GM18858 (cell line): ENCODE data around the gene SLC8B1.

Experiments
- ATAC-seq: cut with Tn5 transposase; IDR thresholded peaks from one replicate; pipeline ENCODE4 v1.9.1; 2021; ENCODE audit not compliant: unreplicated experiment

SLC8B1 gene

DNA sequence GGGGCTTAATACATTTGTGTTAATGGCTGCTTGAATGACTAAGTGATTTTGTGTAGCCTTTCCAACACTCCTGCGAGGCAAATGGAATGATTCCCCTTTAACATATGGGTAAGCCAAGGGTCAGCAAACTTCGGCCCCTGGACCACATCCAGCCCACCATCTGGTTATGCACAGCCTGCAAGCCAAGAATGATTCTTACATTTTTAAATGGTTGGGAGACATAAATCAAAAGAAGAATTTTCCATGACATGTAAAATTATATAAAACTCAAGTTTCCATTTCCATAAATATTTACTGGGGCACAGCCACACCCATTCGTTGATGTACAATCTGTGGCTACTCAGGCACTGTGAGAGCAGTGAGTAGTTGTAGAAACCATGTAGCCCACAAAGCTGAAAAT is 9.0 kb downstream of the SLC8B1 start:
- ATAC-seq, result no peak

DNA sequence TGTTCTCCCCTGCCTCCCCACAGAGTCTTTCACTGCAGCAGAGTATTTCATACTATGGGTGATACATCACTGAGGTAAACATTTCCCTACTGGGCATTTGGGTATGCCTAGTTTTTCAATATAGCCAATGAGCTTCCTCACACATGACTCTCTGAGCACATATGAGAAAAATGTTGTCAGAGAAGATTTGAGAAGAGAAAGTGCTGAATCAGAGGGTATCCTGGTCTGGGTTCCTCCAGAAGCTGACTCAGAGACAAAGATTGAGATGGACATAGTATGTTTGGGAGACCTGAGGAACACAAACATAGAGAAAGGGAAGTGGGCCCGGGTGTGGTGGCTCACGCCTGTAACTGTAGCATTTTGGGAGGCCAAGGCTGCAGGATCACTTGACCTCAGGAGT is 12.6 kb downstream of the SLC8B1 start:
- ATAC-seq, result no peak

DNA sequence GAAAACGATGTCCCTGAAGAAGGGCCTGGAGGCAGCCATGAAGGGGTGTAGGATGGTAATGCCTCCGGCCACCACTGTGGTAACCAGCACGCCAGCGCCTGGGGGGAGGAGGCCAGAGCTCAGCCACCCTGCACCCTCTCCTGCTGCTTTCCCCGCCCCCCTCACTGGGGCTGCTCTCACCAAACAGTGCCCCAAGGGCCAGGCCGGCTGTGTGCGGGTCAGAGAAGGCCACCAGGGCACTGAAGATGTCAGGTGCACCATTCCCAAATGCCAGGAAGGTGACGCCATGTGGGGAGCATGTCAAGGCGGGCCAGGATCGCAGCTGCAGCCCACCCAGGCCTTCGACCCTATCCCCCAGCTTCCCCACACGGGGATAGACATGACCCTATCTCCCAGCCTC is 14.5 kb downstream of the SLC8B1 start:
- ATAC-seq, result no peak

DNA sequence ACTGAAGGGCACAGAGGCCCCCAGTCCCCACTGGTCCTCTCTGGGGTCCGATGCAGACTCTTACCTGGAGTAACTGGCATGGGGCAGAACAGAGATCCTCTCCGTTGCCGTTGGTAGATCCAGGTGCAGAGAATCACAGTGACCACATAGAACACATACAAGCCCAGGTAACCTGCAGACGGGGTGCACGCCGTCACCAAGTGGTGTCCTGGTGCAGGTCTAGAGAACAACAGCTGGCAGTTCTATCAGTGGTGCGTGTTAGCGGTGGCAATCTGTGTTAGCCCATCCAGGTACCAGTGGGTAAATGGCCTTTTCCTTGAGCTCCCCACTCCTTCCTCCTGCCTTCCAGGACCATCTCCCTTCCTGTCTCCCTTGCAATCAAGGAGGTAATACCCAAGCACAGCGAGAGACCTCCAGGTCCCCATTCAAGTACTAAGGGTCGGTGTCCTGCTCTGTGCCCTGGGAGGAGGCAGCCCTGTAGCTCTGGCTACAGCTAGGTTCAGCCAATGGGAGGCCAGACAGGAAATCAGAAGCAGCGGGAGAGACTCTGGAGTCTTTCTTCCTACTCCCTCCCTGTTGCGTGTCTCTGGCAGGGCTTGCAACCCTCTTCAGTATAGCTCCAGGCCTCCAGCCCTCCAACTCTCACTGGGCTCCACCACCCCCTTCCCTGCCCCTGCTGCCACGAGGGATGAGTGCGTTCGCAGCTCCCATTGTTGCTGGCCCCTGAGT is 15.8 kb downstream of the SLC8B1 start:
- no peak for ATAC-seq

DNA sequence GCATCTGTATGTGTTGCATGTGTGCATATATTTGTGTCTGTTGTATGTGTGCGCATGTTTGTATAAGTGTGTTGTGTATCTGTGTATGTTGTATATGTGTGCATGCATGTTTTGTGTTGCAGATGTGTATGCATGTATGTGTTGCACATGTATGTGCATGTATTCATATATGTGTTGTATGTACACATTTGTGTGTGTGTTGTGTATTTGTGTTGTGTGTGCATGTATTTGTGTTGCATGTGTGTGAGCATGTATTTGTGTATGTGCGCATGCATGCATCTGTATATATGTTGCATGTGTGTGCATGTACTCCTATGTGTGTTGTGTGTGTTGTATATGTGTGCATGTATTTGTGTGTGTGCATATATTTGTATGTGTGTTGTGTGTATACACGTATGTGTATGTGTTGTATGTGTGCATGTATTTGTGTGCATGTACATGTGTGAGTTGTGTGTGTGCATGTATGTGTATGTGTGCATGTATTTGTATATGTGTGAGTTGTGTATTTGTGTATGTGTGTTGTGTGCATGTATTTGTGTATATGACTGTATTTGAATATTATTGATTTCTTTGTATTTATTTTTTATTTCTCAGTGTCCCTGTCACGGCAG is 16.8 kb downstream of the SLC8B1 start:
- ATAC-seq, result no peak

DNA sequence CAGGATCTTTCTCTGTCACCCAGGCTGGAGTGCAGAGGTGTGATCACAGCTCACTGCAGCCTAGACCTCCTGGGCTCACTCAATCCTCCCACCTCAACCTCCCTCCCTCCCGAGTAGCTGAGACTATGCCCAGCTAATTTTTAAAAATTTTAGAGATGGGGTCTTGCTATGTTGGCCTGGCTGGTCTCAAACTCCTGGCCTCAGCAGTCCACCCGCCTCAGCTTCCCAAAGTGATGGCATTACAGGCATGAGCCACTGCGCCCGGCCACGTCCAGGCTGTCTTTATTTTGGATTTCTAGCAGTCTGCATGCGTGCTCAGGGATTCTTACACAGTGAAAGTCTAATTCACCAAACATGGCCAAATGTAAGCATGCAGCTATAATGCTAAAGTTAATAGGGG is 17.8 kb downstream of the SLC8B1 start:
- no peak for ATAC-seq

DNA sequence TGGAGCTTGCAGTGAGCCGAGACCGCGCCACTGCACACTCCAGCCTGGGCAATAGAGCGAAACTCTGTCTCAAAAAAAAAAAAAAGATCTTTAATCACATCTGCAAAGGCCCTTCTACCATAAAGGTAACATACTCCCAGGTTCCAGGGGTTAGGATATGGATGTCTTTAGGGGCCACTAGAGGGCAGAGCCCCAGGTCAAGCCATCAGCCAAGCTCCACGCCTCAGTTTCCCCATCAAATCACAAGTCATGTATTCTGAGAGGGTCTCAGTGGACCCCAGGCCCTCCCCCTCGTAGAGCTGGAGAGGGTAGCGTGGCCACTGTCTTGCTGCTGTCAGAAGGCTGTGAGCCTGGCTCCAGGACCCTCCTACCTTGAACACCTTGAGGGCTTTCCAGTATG is 18.8 kb downstream of the SLC8B1 start:
- no peak for ATAC-seq

DNA sequence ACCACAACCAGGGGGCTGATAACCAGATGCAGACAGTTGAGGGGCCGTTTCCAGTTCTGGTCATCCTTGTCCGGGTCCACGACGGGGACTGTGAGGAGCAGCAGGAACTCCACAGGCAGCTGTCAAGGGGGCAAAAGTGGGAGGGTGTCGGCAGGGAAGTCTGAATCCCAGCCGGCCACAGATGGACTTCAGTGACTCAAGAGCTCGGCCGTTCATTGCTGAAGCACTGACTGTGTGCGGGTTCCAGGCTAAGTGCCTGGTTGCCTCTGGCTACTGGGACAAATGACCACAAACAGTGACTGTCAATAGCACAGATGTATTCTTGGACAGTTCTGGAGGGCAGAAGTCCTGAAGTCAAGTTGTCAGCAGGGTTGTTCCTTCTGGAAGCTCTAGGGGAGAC is 19.6 kb downstream of the SLC8B1 start:
- no peak for ATAC-seq

DNA sequence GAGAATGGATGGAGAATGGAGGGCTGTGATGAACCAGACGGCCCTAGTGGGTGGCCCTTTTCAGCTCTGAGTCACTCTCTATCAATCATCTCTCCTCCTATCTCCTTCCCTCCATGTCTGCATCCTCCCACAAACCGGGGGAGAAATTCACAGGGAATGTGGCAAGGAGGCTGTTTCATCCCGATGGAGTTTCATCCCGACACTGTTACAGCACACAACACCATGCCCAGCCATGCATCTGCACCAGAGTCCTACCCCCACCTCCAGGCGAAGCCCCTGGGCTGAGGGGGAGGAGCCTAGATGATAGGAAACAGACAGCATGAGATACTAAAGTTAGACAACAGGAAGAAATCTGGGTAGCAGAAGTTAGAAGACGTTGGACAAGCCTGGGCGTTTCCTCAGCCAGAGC is 20.8 kb downstream of the SLC8B1 start:
- no peak for ATAC-seq

DNA sequence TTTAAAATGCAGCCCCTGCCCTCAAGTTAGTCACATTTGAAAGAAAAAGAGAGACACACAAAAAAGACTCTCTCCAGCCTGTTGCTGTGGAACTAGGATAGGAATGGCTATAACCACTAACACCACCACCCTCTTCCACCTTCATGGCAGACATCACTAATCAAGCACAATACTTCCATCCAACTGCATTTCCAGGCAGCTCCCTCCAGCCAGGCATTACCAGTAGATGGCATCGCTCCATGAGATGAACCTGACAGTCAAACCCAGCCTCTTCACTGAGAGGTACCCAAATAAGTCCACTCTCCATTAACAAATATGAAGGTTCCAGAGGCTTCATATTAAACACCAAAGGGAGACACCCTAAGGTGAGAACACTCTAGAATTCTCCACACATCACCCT is 24.4 kb downstream of the SLC8B1 start:
- ATAC-seq, result no peak

DNA sequence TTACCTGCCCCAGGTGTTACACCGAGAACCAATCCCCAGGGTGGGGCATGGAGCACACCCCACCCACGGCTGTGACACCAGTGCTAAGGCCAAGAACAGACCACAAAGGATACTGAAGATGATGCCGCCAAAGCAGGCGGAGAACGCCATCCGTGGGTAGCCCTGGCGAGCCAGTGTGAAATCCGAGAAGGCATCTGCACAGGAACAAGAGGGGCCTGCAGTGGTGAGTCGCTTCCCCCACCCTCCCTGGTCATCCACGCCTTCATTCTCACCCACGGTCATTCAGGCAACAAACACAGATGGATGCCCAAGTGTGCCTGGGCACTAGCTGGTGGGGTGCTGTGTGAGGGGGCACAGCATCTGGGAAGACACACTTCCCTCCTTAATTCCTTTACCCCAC is 28.5 kb downstream of the SLC8B1 start:
- no peak for ATAC-seq

DNA sequence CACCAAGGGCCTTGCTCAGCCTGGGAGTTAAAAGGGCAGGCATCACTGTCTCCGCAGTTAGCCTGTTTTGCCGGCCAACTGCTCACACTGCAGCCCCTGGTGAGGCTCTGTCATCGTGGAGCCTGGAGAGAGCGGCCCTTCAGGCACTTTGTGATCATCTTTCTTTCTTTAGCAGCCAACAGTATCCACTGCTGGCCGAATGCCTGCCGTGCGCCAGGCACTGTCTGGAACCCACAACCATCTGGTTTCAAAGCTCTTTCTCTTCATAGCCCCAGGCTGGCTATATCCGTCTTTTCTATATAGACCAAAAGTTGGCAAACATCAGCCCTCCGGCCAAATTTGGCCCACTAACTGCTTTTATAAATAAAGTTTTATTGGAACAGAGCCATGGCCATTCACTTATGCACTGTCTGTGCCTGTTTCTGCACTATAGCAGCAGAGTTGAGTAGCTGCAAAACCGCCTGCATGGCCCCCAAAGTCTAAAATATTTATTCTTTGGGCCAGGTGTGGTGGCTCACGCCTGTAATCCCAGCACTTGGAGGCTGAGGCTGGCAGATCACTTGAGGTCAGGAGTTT is 29.5 kb downstream of the SLC8B1 start:
- no peak for ATAC-seq

DNA sequence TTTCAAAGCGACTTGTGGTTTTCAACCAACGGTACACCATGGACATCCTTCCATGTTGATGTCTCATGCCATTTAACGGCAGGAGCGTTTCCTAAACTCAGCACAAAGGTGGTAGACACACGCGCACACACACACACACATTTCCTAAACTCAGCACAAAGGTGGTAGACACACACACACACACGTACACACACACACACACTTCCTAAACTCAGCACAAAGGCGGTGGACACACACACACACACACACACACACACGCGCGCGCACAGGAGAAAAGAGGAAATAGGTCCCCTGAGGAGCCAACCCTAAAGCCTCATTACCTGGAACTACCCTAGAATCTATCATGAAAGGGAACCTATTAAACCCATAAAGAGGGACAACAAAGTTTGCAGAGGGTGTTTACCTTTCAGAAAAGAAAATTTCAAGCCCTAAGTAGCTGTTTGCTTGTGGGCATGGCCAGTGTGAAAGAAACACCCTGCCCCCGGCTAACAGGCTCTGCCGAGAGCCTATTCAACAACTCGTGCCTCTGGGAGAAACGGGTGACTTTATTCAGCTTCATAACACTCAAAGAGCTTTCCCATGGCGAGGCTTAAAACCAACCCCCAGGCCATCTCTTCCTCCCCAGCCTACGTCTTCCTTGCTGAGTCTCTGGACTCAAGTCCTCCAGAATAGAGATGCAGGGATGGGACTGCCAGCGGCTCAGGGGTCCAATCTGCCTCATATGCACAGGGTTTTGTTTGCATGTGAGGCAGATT is 31.8 kb downstream of the SLC8B1 start:
- no peak for ATAC-seq

DNA sequence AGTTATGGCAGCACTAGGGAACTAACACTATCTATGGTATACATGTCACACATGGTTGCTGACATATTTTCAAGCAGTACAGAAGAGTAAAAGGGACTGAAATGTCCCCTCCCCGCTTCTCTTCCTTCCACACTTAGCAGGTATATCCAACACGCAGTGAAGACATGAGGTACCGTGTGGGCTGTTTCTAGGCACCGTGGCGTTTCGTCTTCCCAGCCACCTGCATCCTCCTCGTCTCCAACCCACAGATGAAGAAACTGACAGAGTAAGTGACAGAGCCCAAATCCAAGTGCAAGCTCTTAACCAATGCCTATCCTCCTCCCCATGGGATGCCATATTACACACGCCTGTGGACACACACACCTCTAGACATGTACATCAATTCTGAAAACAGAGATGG is 32.4 kb downstream of the SLC8B1 start:
- ATAC-seq, result no peak

DNA sequence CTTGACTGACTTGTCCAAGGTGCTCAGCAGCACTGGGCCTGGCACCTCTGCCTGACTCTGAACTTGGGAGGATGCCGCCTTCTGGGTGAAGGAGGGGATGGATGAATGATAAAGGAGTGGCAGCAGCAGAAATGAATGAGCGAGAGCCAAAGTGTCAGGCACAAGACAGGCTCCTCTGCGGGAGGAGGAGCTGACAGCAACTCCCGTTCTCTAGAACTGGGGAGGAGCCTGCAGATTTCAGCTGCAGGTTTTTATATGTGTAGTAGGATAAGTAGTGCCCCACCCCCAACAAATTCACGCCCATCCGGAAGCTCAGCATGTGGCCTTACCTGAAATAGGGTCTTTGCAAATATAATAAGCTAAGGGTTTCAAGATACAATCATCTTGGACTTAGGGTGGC is 33.1 kb downstream of the SLC8B1 start:
- no peak for ATAC-seq

DNA sequence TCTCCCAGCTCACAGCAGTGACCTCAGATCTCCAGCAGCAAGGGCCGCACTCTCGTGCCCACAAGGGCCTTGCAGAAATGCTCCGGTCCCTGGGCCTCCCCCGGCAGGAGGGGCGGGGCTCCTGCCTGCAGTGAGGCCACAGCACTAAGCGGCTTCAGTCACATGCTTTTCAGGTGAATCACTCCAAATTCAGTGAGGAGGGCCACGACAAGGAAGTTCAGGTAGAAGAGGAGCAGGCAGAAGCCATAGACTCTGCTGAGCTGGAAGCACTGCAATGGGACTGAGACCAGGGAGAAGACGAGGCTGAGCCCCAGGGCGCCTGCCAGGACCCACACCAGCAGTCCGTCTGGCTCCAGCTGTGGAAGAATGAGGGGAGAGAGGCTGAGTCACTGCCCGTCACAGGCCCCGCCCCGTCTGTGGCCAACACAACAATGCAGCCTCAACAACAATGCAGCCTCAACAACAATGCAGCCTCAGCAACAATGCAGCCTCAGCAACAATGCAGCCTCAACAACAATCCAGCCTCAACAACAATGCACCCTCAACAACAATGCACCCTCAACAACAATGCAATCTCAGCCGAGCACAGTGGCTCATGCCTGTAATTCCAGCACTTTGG is 35.2 kb downstream of the SLC8B1 start:
- ATAC-seq, result no peak

DNA sequence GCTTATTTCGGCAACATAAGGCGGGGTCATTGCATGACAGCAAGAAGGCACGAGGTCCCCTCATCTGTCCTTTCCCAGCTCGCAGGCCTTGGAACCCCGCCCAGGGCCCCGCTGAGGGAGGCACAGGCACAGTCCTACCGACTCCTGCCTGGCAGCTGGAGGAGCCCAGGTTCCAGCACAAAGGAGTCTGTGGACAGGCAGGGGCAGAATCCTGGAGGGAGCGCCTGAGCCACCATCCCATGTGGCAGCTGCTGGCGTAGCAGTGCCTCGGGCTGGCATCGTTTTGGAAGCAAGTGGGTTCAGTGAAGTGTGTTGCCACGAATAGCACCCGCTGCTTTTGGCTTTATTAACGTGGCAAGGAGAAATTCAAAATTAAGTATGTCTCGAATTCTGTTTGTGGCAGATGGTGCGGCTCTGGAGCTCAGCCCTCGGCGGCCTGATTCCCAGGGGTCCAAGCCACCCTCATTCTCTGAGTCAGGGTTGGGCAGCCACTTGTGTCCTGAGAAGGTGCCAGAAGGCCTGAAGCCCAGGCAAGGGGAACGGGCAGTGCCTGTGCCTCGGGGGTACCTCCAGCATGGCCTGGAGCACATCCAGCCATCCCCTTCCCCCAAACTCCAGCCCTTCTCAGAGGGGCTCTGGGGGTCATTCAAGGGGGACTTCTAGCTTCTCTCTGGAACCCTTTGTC is 35.9 kb downstream of the SLC8B1 start:
- no peak for ATAC-seq

DNA sequence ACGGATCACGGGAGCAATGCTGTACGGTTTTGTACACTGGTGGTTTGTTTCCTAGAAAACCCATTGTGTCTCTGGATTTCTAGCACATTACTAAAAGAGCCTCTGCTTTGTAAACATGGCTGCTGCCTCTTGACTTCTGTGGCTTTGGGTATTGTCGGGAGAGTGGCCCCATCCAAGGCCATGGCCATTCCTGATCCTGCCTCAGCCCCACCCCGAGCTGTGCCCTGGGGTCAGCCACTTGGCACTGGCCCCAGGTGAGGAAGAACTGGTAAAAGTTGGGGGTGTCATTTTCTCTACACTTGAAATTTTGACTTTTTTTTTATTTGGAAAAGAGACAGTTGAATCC is 36.5 kb downstream of the SLC8B1 start:
- no peak for ATAC-seq

DNA sequence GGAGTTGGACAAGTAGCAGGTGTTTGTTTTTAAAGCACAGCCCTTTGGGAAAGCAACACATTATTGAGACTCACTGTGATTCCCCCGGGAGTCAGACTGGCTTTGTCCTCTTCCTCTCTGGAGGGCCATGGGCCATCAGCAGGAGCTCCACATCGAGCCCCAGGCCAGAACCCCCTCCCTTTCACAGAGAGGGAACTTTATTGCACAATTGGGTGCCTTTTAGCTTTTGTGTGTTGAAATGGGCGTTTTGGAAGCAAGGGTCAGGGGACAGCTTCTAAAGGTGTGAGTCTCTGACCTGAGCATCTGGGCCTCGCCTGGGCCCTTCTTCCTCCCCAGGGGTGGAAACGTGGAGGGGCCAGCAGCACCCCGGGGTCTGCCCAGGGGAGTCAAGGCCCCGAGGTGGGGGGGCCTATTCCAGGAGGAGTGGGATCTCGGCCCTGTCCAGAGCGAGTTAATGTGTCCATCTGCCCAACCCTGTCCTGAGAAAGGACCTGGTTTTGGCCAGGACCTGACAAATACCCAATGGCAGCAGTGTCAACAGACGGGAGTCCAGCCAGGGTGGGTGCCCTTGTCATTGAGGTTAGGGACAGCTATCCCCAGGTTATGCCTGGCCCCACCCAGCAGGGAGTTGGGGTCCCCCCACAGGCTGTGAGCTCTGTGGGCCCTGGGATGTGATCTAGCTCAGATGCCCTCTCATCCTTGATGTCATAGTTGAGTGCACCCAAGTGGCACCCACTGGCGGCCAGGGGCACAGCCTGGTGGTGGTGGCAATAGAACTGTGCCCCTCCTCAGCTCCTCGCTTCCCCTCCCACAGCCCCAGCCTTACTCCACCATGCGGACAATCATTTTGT is 37.1 kb downstream of the SLC8B1 start:
- no peak for ATAC-seq

DNA sequence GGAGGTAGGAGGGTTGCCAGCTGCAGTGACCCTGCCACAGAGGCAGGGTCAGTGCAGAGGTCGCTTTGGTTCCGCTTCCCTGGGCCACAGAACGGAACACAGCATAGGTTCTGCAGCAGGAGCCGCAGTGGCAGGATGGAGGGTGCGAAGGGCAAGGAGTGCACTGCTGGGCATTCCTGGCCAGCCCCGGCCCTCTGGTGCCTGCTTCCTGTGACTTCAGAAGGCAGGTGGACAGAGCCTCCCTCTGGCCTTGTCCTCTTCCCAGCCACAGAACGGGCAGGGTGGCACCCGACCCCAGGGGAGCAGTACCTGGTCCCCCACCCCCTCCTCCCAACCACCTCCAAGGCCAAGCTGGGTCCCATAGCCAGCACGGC is 37.7 kb downstream of the SLC8B1 start:
- ATAC-seq, result no peak
